ENCODE data around the gene BLOC1S3.
"Not testable (repeated sequence)": the region's sequence is repeated elsewhere in the genome, so short reads cannot be mapped to it uniquely, and the experiment has no call there.

BLOC1S3 gene

DNA sequence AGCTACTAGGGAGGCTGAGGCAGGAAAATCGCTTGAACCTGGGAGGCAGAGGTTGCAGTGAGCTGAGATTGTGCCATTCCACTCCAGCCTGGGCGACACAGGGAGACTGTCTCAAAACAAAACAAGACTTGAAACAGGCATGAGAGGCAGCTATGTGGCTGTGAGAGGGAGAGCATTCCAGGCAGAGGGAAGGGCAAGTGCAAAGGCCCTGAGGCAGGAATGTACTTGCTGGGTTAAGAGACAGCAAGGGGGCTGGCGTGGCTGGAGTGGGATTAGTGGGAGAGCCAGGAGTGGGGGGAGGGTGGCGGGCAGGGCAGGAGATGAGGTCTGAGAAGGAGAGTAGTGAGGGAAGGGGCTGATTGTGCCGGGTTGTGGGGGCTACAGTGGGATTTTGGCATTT lies 45.3 kb downstream of the BLOC1S3 start:
- DNase-seq (ENCODE audit: low read depth in 2 of 2): no peak

DNA sequence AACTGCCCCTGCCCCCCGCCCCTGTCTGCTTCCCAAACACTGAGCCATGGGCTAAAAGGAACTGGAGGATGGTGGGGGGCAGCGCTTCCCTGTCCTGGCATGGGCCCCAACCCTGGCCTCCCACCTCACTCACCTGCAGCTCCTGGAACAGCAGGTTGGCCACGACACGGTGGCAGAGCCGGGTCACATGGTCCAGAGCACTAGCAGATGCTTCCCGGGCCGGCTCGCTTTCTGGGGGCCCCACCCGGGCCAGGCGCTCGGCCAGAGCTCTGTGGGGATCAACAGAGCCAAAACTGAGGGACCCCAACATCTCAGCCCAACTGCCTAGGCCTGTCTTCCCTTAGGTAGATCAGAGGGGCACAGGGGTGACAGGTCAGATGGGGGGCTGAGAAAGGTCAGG lies 46.1 kb downstream of the BLOC1S3 start:
- no peak for DNase-seq (ENCODE audit: low read depth in 2 of 2)

DNA sequence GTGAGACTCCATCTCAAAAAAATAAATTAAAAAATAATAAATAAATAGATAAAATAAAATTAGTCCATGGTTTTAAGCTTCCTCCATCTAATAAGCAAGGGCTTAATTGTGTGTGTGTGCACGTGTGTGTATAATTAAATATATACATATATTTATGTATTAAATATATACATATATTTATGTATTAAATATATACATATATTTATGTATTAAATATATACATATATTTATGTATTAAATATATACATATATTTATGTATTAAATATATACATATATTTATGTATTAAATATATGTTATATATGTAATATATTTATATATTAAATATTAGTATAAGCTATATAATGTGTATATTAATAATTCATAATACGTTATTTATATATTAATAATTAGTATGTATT lies 50.5 kb downstream of the BLOC1S3 start:
- DNase-seq (ENCODE audit: low read depth in 2 of 2): not testable (repeated sequence)
